ENCODE data around the gene FLT4.

DNA sequence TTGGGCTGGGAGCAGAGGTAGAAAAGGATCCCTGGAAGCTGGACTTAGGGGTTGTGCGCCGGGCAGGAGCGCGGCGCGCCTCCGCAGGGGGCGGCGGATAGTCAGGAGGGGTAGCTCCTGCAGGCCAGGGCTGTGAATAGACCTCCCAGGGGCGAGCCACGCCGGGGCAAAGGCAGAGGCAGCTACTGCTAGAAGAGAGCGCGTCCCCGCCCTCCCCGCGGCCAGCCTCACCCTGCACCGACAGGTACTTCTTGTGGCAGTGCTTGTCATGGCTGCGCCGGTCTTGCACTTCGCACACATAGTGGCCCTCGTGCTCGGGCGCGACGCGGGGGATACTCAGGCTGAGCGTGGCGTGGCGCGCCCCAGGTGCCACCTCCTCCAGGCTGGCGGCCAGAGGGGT, 28.1 kb downstream of the FLT4 start:
- TF ChIP-seq, protein P1, sequence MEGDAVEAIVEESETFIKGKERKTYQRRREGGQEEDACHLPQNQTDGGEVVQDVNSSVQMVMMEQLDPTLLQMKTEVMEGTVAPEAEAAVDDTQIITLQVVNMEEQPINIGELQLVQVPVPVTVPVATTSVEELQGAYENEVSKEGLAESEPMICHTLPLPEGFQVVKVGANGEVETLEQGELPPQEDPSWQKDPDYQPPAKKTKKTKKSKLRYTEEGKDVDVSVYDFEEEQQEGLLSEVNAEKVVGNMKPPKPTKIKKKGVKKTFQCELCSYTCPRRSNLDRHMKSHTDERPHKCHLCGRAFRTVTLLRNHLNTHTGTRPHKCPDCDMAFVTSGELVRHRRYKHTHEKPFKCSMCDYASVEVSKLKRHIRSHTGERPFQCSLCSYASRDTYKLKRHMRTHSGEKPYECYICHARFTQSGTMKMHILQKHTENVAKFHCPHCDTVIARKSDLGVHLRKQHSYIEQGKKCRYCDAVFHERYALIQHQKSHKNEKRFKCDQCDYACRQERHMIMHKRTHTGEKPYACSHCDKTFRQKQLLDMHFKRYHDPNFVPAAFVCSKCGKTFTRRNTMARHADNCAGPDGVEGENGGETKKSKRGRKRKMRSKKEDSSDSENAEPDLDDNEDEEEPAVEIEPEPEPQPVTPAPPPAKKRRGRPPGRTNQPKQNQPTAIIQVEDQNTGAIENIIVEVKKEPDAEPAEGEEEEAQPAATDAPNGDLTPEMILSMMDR (IDR thresholded peaks at IDR 0.05; ENCODE audit: low read depth, low read length), result no peak
- TF ChIP-seq EZH2phosphoT487 (IDR thresholded peaks at IDR 0.05; ENCODE audit: low read depth), result no peak
